Endothelial cell of umbilical vein (primary cell): ENCODE measurements around the gene PFDN5. TPM values are rescaled to one million over a fixed set of nuclear protein-coding genes. Genes with fewer than 3 reads are reported as not detected.

Experiments used
- BruUV-seq: library from RNA; stranded (reverse); fragments of 400-500 nt; replicated peaks from 2 replicates; lab custom pipeline; 2021; lab: Mats Ljungman, UMichigan
- CTCF ChIA-PET: fragments of 300-600, 350-600 bp; sonication (Branson Sonifier 250); formaldehyde crosslinking; loops from one replicate; lab custom pipeline; 2021; ENCODE audit warnings: antibody characterized with exemption, inconsistent platforms; lab: Charles Lee
- POLR2A ChIA-PET: fragments of 300-600, 350-600 bp; sonication (Branson Sonifier 250); formaldehyde crosslinking; loops from one replicate; lab custom pipeline; 2021; ENCODE audit warnings: antibody characterized with exemption, inconsistent platforms; lab: Charles Lee
- DNase-seq: peaks from one replicate; pipeline ENCODE4 v3.0.0-alpha.2; 2011; ENCODE audit warnings: low read depth, low spot score
- FAIRE-seq: peaks from 2 replicates; lab custom pipeline; 2011; peaks lifted over from hg19 to GRCh38; lab: Jason Lieb, UNC
- H2AFZ ChIP-seq: 2 replicates; pipeline ENCODE4 v1.6.0; 2012; ENCODE audit warnings: low read depth, low read length, control low read depth, inconsistent platforms
- H3K27ac ChIP-seq: 2 replicates; pipeline ENCODE4 v1.5.1; 2011; ENCODE audit warnings: low read depth, mild to moderate bottlenecking, control low read depth, low read length, moderate library complexity; ENCODE audit not compliant: insufficient read depth
- H3K27me3 ChIP-seq, 2 experiments: 2 replicates each; pipeline versions ENCODE4 v1.6.0 to v1.6.1; 2011; ENCODE audit warnings: low read length in 2 of 2, mixed read lengths in 1 of 2; ENCODE audit not compliant: control insufficient read depth in 2 of 2, insufficient read depth in 2 of 2
- H3K36me3 ChIP-seq, 2 experiments: 2 replicates in 1 of 2; 3 replicates in 1 of 2; pipeline ENCODE4 v1.5.1; 2011; ENCODE audit warnings: low read length in 2 of 2, mild to moderate bottlenecking in 1 of 2, moderate library complexity in 1 of 2; ENCODE audit not compliant: control insufficient read depth in 2 of 2, insufficient read depth in 2 of 2; ENCODE audit errors: extremely low read depth in 1 of 2
- H3K4me1 ChIP-seq: 3 replicates; pipeline ENCODE4 v1.5.1; 2011; ENCODE audit warnings: mild to moderate bottlenecking, low read length; ENCODE audit not compliant: control insufficient read depth, insufficient read depth; ENCODE audit errors: extremely low read depth
- H3K4me2 ChIP-seq: 2 replicates; pipeline ENCODE4 v1.6.1; 2011; ENCODE audit warnings: low read length, control low read depth, mixed read lengths; ENCODE audit not compliant: insufficient read depth
- H3K4me3 ChIP-seq, 3 experiments: fragments of 200-600 bp in 1 of 3; sonication (generic), shearing (Covaris generic) in 1 of 3; replicated peaks in 1 of 3; 2 replicates each; pipeline ENCODE4 v1.5.1; 2011 to 2016; ENCODE audit warnings: control low read depth in 3 of 3, low read length in 3 of 3, mild to moderate bottlenecking in 2 of 3, inconsistent platforms in 1 of 3, low read depth in 1 of 3, moderate library complexity in 1 of 3; ENCODE audit not compliant: insufficient read depth in 1 of 3
- H3K79me2 ChIP-seq: 2 replicates; pipeline ENCODE4 v1.6.0; 2012; ENCODE audit warnings: low read length, inconsistent platforms; ENCODE audit not compliant: control insufficient read depth, insufficient read depth
- H3K9ac ChIP-seq: replicated peaks from 2 replicates; pipeline ENCODE3; 2011; ENCODE audit warnings: low read length, control low read depth; ENCODE audit not compliant: insufficient read depth; ENCODE audit errors: extremely low read depth
- H3K9me1 ChIP-seq: replicated peaks from 3 replicates; pipeline ENCODE4 v1.6.0; 2011; ENCODE audit warnings: mild to moderate bottlenecking, low read length; ENCODE audit not compliant: control insufficient read depth, insufficient read depth; ENCODE audit errors: extremely low read depth
- H3K9me3 ChIP-seq: replicated peaks from 2 replicates; pipeline ENCODE4 v1.5.1; 2012; ENCODE audit warnings: low read length, inconsistent platforms; ENCODE audit not compliant: control insufficient read depth, insufficient read depth
- H4K20me1 ChIP-seq: replicated peaks from 2 replicates; pipeline ENCODE3; 2011; ENCODE audit warnings: mild to moderate bottlenecking, low read length; ENCODE audit not compliant: control insufficient read depth, insufficient read depth; ENCODE audit errors: extremely low read depth
- FOS ChIP-seq: IDR thresholded peaks from 2 replicates; pipeline ENCODE4 v1.6.1; 2011; ENCODE audit warnings: mild to moderate bottlenecking, low read length, moderate library complexity, borderline replicate concordance; ENCODE audit not compliant: insufficient read depth
- GATA2 ChIP-seq: IDR thresholded peaks from 2 replicates; pipeline ENCODE4 v1.7.0; 2011; ENCODE audit warnings: low read depth, mild to moderate bottlenecking, moderate library complexity, mixed read lengths, low read length; ENCODE audit not compliant: insufficient read length, insufficient read depth
- MYC ChIP-seq: IDR thresholded peaks from one replicate; pipeline ENCODE4 v1.6.1; 2011; ENCODE audit warnings: mild to moderate bottlenecking, low read depth, low read length
- POLR2A ChIP-seq: IDR thresholded peaks from 2 replicates; pipeline ENCODE4 v1.6.1; 2012; ENCODE audit warnings: low read depth, mild to moderate bottlenecking, control low read depth, low read length
- POLR2AphosphoS5 ChIP-seq: IDR thresholded peaks from 2 replicates; pipeline ENCODE4 v1.6.1; 2012; ENCODE audit warnings: low read depth, mild to moderate bottlenecking, control low read depth, low read length, moderate library complexity; ENCODE audit not compliant: insufficient read depth
- dilution Hi-C: fragments of 300-500 bp; cut with MboI; formaldehyde crosslinking; loops from one replicate; pipeline ENCODE4 v1.15.0; 2019; ENCODE audit warnings: low sequenced_read_pairs; ENCODE audit not compliant: extremely low pct_ligation_motif_present
- intact Hi-C: fragments of 100-400 bp; cut with micrococcal nuclease; formaldehyde crosslinking; loops from one replicate; pipeline ENCODE4 v1.10.0; 2022
- polyA plus RNA-seq, 4 experiments: library from polyadenylated mRNA; depleted of rRNA in 3 of 4; stranded (reverse) in 3 of 4; unstranded in 1 of 4; fragments of >200 nt; gene quantifications; 2 replicates each; pipeline versions ENCODE4 v1.2.1 to v1.2.3, GENCODE V29; 2011 to 2012; ENCODE audit warnings: missing spikeins in 1 of 4
- total RNA-seq: library from RNA; stranded (reverse); gene quantifications from 2 replicates; pipeline ENCODE4 v1.2.3, GENCODE V29; 2021
- TF ChIP-seq, protein P1 (sequence below), 2 donors: IDR thresholded peaks; 1 replicate in 1 of 2; 2 replicates in 1 of 2; pipeline ENCODE4 v1.5.1; 2011; ENCODE audit warnings: low read length in 2 of 2, mild to moderate bottlenecking in 2 of 2, moderate library complexity in 2 of 2, control low read depth in 1 of 2, inconsistent platforms in 1 of 2, low read depth in 1 of 2; ENCODE audit not compliant: insufficient read depth in 1 of 2; ENCODE audit errors: extremely low read depth in 1 of 2
- TF ChIP-seq, protein P2 (sequence below): IDR thresholded peaks from 2 replicates; pipeline ENCODE4 v1.6.1; 2011; ENCODE audit not compliant: insufficient read depth, insufficient read length

PFDN5 gene
- total and polyA plus RNA-seq, 2 donors (not counting 3 experiments of a cell fraction or from before 2014, with no cell fraction given) = 301 to 745 TPM

- CTCF ChIA-PET = interaction anchor here (0.7 to 5.1 kb wide), 10 partner anchors 9 to 209 kb away, joined by 3 to 49 read pairs (median 5); partner anchors contain the start of gene AAAS
Observed at GRCh38 chr12:53299454-53300180, 4.3 kb downstream of the PFDN5 start, which contains the start of gene MYG1. Gene MYG1, plus strand, starts transcription at chr12:53299695. Its CDS starts 43 bp downstream, at chr12:53299738.

More at GRCh38 chr12:53299454-53300180, 4.3 kb downstream of the PFDN5 start, which contains the start of gene MYG1:
- Histone ChIP-seq H2AFZ (peak within 1 kb of the TSS; percentile 0), H3K27ac (peak within 1 kb of the TSS; percentile 42), H3K27me3 (no peaks in the 10 kb centered on the region), H3K36me3 (peaks cover 3 to 12% of the 10 kb centered on the region in 2 experiments), H3K9ac (peak within 1 kb of the TSS; percentile 46), H3K4me2 (peak within 1 kb of the TSS; percentile 72), H3K4me1 (peaks cover 35% of the 10 kb centered on the region), H3K9me3 (no peaks in the 10 kb centered on the region), H3K9me1 (no peaks in the 10 kb centered on the region), H4K20me1 (no peaks in the 10 kb centered on the region), H3K4me3 (peak within 1 kb of the TSS; percentile 8 to 65 (median 57)), H3K79me2 (peaks cover 32% of the 10 kb centered on the region)
- TF ChIP-seq, protein P1, sequence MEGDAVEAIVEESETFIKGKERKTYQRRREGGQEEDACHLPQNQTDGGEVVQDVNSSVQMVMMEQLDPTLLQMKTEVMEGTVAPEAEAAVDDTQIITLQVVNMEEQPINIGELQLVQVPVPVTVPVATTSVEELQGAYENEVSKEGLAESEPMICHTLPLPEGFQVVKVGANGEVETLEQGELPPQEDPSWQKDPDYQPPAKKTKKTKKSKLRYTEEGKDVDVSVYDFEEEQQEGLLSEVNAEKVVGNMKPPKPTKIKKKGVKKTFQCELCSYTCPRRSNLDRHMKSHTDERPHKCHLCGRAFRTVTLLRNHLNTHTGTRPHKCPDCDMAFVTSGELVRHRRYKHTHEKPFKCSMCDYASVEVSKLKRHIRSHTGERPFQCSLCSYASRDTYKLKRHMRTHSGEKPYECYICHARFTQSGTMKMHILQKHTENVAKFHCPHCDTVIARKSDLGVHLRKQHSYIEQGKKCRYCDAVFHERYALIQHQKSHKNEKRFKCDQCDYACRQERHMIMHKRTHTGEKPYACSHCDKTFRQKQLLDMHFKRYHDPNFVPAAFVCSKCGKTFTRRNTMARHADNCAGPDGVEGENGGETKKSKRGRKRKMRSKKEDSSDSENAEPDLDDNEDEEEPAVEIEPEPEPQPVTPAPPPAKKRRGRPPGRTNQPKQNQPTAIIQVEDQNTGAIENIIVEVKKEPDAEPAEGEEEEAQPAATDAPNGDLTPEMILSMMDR (IDR thresholded peaks at IDR 0.05; ENCODE audit: extremely low read depth in 1 of 2, insufficient read depth in 1 of 2, low read depth in 1 of 2, low read length in 2 of 2) = peak in 1 of 2 donors; percentile 37
- TF ChIP-seq MYC (no peak), FOS (no peak), GATA2 (no peak), POLR2AphosphoS5 (peak; percentile 88), POLR2A (peak; percentile 80)
- TF ChIP-seq, protein P2, sequence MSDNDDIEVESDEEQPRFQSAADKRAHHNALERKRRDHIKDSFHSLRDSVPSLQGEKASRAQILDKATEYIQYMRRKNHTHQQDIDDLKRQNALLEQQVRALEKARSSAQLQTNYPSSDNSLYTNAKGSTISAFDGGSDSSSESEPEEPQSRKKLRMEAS = peak; percentile 50
- POLR2A ChIA-PET = interaction anchor here (0.7 to 1.0 kb wide), 2 partner anchors 9 to 57 kb away, joined by 4 to 5 read pairs; no protein-coding TSS in a partner anchor
- intact Hi-C loops (loop anchor here (1.0 kb wide), 1 partner anchor 22 kb away; the partner anchor contains the start of gene AAAS), dilution Hi-C loops (no loop called here)
- peak; percentile 98 for FAIRE-seq
- peak; percentile 90 for DNase-seq
- no TSS peak for BruUV-seq
